ENCODE data around the gene TSPAN9. TPM values are rescaled to one million over a fixed set of nuclear protein-coding genes. Genes with fewer than 3 reads are reported as not detected.

Gene TSPAN9
- polyA plus RNA-seq, 3 donors: 0.15 to 0.34 (median 0.25) TPM

- no peaks in the 10 kb centered on the region for H3K36me3 Mint-ChIP-seq
- Histone ChIP-seq H2AFZ (ENCODE audit: insufficient read depth, low read depth, low read length, poor library complexity, severe bottlenecking) (no peak overlapping the region), H3K4me2 (replicated peaks; ENCODE audit: extremely low read depth, low read length, poor library complexity, severe bottlenecking) (no peak overlapping the region), H3K27me3 (ENCODE audit: control insufficient read depth in 2 of 2, insufficient read depth in 2 of 2, low read length in 2 of 2) (no peaks in the 10 kb centered on the region), H3K27ac (ENCODE audit: low read depth in 1 of 2, low read length in 2 of 2) (no peak overlapping the region), H3K9me3 (replicated peaks in 1 of 2; ENCODE audit: control insufficient read depth in 1 of 2, insufficient read depth in 1 of 2, low read length in 2 of 2) (no peaks in the 10 kb centered on the region), H4K20me1 (ENCODE audit: insufficient read depth, low read length) (no peaks in the 10 kb centered on the region), H3K4me3 (replicated peaks in 1 of 3; ENCODE audit: low read depth in 2 of 3, low read length in 3 of 3) (no peak overlapping the region), H3K79me2 (ENCODE audit: insufficient read depth, low read length) (no peaks in the 10 kb centered on the region), H3K36me3 (replicated peaks in 1 of 2; ENCODE audit: control insufficient read depth in 1 of 2, insufficient read depth in 2 of 2, low read length in 2 of 2) (no peaks in the 10 kb centered on the region), H3K4me1 (ENCODE audit: control insufficient read depth in 1 of 2, insufficient read depth in 2 of 2, low read length in 2 of 2) (peaks cover 9 to 10% of the 10 kb centered on the region in 2 donors), H3K9ac (ENCODE audit: insufficient read depth, low read length, poor library complexity, severe bottlenecking) (no peak overlapping the region)
- DNase-seq: no peak
- intact Hi-C loops (cut with micrococcal nuclease): no loop called here
- peaks cover 2 to 10% (median 8%) of the 10 kb centered on the region in 3 donors for H3K27me3 Mint-ChIP-seq (ENCODE audit: low read depth in 3 of 3)
- peaks cover 0 to 2% (median 0%) of the 10 kb centered on the region in 7 donors for H3K9me3 Mint-ChIP-seq
- no peak overlapping the region for H3K4me3 Mint-ChIP-seq
- peaks cover 8% of the 10 kb centered on the region for H3K4me1 Mint-ChIP-seq
- 96% methylated on average over 23 of the region's 26 CpGs for WGBS (ENCODE audit: insufficient coverage)
- no peak for TF ChIP-seq CTCF (IDR thresholded peaks at IDR 0.05)
- no peak overlapping the region for H3K27ac Mint-ChIP-seq
These were observed 179.0 kb downstream of the TSPAN9 start for GRCh38 chr12:3256103-3256631.

GRCh38 chr12:3257411-3257810 is 180.2 kb downstream of the TSPAN9 start:
- TF ChIP-seq CTCF (IDR thresholded peaks at IDR 0.05): no peak
- no peak overlapping the region for H2AFZ ChIP-seq (ENCODE audit: insufficient read depth, low read depth, low read length, poor library complexity, severe bottlenecking)
- WGBS (ENCODE audit: insufficient coverage): 100% methylated on average over 3 of the region's 7 CpGs
- no peak overlapping the region for H3K9ac ChIP-seq (ENCODE audit: insufficient read depth, low read length, poor library complexity, severe bottlenecking)
- DNase-seq: no peak
- Mint-ChIP-seq H3K4me3 (no peak overlapping the region), H3K4me1 (peaks cover 10% of the 10 kb centered on the region), H3K9me3 (peaks cover 0 to 2% (median 0%) of the 10 kb centered on the region in 7 donors), H3K27ac (no peak overlapping the region), H3K36me3 (no peaks in the 10 kb centered on the region), H3K27me3 (ENCODE audit: low read depth in 3 of 3) (peaks cover 2 to 11% (median 10%) of the 10 kb centered on the region in 3 donors)
- H3K27ac ChIP-seq (ENCODE audit: low read depth in 1 of 2, low read length in 2 of 2): no peak overlapping the region
- H3K36me3 ChIP-seq (replicated peaks in 1 of 2; ENCODE audit: control insufficient read depth in 1 of 2, insufficient read depth in 2 of 2, low read length in 2 of 2): no peaks in the 10 kb centered on the region
- no peaks in the 10 kb centered on the region for H3K27me3 ChIP-seq (ENCODE audit: control insufficient read depth in 2 of 2, insufficient read depth in 2 of 2, low read length in 2 of 2)
- no peak overlapping the region for H3K4me2 ChIP-seq (replicated peaks; ENCODE audit: extremely low read depth, low read length, poor library complexity, severe bottlenecking)
- no peaks in the 10 kb centered on the region for H4K20me1 ChIP-seq (ENCODE audit: insufficient read depth, low read length)
- no peaks in the 10 kb centered on the region for H3K4me1 ChIP-seq (ENCODE audit: control insufficient read depth in 1 of 2, insufficient read depth in 2 of 2, low read length in 2 of 2)
- H3K4me3 ChIP-seq (replicated peaks in 1 of 3; ENCODE audit: low read depth in 2 of 3, low read length in 3 of 3): no peak overlapping the region
- intact Hi-C loops (cut with micrococcal nuclease): no loop called here
- H3K9me3 ChIP-seq (replicated peaks in 1 of 2; ENCODE audit: control insufficient read depth in 1 of 2, insufficient read depth in 1 of 2, low read length in 2 of 2): no peaks in the 10 kb centered on the region
- H3K79me2 ChIP-seq (ENCODE audit: insufficient read depth, low read length): no peaks in the 10 kb centered on the region
